K562 (cell line): ENCODE measurements around the gene PCSK5. TPM values are rescaled to one million over a fixed set of nuclear protein-coding genes. Genes with fewer than 3 reads are reported as not detected.

Experiments used
- ATAC-seq: fragments of 200-7000 bp; cut with Tn5 transposase; 3 replicates; pipeline ENCODE4 v1.9.1; 2020; ENCODE audit warnings: moderate library complexity
- BruUV-seq: library from RNA; stranded (reverse); fragments of 400-500 nt; replicated peaks from 2 replicates; lab custom pipeline; 2021; lab: Mats Ljungman, UMichigan
- CTCF ChIA-PET: fragments of 300-600 bp; formaldehyde crosslinking; extraction: SDS; loops from one replicate; lab custom pipeline; 2021; ENCODE audit warnings: low intra/inter-chr PET ratio; lab: Yijun Ruan, JAX
- POLR2A ChIA-PET: fragments of 300-600, 350-650 bp; sonication (Branson Sonifier 250); formaldehyde crosslinking; extraction: SDS; loops from one replicate; lab custom pipeline; 2021; ENCODE audit warnings: antibody characterized with exemption, inconsistent platforms; lab: Yijun Ruan, JAX
- DNase-seq, 4 experiments: peaks; one replicate each; pipeline versions ENCODE4 v3.0.0 to v3.0.0-alpha.2; 2011 to 2018; ENCODE audit warnings: low spot score in 3 of 4, mixed read lengths in 3 of 4; ENCODE audit errors: extremely low read depth in 1 of 4
- FAIRE-seq: peaks from 2 replicates; lab custom pipeline; 2011; peaks lifted over from hg19 to GRCh38; lab: Jason Lieb, UNC
- H2AFZ ChIP-seq: 2 replicates; pipeline ENCODE4 v1.6.0; 2011; ENCODE audit warnings: low read depth, low read length, control low read depth, inconsistent platforms
- H3K27ac ChIP-seq: fragments of 200-600 bp; 3 replicates; pipeline ENCODE4 v1.8.0; 2011; ENCODE audit warnings: low read depth, mild to moderate bottlenecking, control low read depth, inconsistent platforms, low read length, moderate library complexity, mixed read lengths; ENCODE audit errors: extremely low read depth
- H3K27me3 ChIP-seq, 2 experiments: fragments of 300-600 bp in 1 of 2; 2 replicates in 1 of 2; 3 replicates in 1 of 2; pipeline versions ENCODE4 v1.6.0 to v1.8.0; 2011; ENCODE audit warnings: inconsistent platforms in 2 of 2, low read length in 2 of 2, mild to moderate bottlenecking in 1 of 2, mixed read lengths in 1 of 2, moderate library complexity in 1 of 2; ENCODE audit not compliant: control insufficient read depth in 2 of 2, insufficient read depth in 2 of 2
- H3K36me3 ChIP-seq: fragments of 300-600 bp; 3 replicates; pipeline ENCODE4 v1.8.0; 2011; ENCODE audit warnings: mild to moderate bottlenecking, low read length, inconsistent platforms; ENCODE audit not compliant: control insufficient read depth, insufficient read depth
- H3K4me1 ChIP-seq, 2 experiments: fragments of 200-600 bp in 1 of 2; replicated peaks in 1 of 2; 2 replicates in 1 of 2; 3 replicates in 1 of 2; pipeline versions ENCODE4 v1.5.1 to v1.8.0; 2011; ENCODE audit warnings: inconsistent platforms in 2 of 2, low read length in 2 of 2, mild to moderate bottlenecking in 1 of 2, mixed read lengths in 1 of 2, moderate library complexity in 1 of 2; ENCODE audit not compliant: control insufficient read depth in 2 of 2, insufficient read depth in 2 of 2
- H3K4me2 ChIP-seq: 2 replicates; pipeline ENCODE4 v1.6.1; 2011; ENCODE audit warnings: low read length, control low read depth, inconsistent platforms, mixed read lengths; ENCODE audit not compliant: insufficient read depth
- H3K4me3 ChIP-seq: fragments of 200-600 bp; sonication (generic), shearing (Covaris generic); 2 replicates; pipeline ENCODE4 v1.5.1; 2016; ENCODE audit warnings: control low read depth, inconsistent platforms
- H3K79me2 ChIP-seq: fragments of 200-600 bp; 3 replicates; pipeline ENCODE4 v1.8.0; 2011; ENCODE audit warnings: low read length, inconsistent platforms; ENCODE audit not compliant: control insufficient read depth, insufficient read depth
- H3K9ac ChIP-seq, 2 experiments: 2 replicates each; pipeline versions ENCODE4 v1.6.0 to v1.6.1; 2011; ENCODE audit warnings: low read depth in 2 of 2, low read length in 2 of 2, control low read depth in 1 of 2, inconsistent platforms in 1 of 2, mild to moderate bottlenecking in 1 of 2, mixed read lengths in 1 of 2; ENCODE audit not compliant: insufficient read depth in 1 of 2
- H3K9me1 ChIP-seq: one replicate; pipeline ENCODE4 v1.6.0; 2011; ENCODE audit warnings: inconsistent platforms, mild to moderate bottlenecking, low read length, moderate library complexity; ENCODE audit not compliant: control insufficient read depth, insufficient read depth
- H3K9me3 ChIP-seq: replicated peaks from 2 replicates; pipeline ENCODE4 v1.5.1; 2011; ENCODE audit warnings: low read depth, low read length, inconsistent platforms; ENCODE audit not compliant: control insufficient read depth, insufficient read depth
- H4K20me1 ChIP-seq: replicated peaks from 2 replicates; pipeline ENCODE4 v1.6.1; 2011; ENCODE audit warnings: low read length, inconsistent platforms, mixed read lengths; ENCODE audit not compliant: control insufficient read depth, insufficient read depth
- BRD9 ChIP-seq: fragments of 450-650 bp; IDR thresholded peaks from 2 replicates; pipeline ENCODE4 v1.6.1; 2018; ENCODE audit warnings: low read depth; ENCODE audit not compliant: partially characterized antibody
- HDAC2 ChIP-seq: fragments of 450-650 bp; IDR thresholded peaks from 2 replicates; pipeline ENCODE4 v1.6.1; 2016; ENCODE audit warnings: mild to moderate bottlenecking
- HMBOX1 ChIP-seq: sonication (generic); IDR thresholded peaks from 2 replicates; pipeline ENCODE4 v1.6.1; 2016
- ID3 ChIP-seq, 2 experiments: fragments of 250-450 bp in 1 of 2; fragments of 450-650 bp in 1 of 2; sonication (Bioruptor Pico) in 1 of 2; IDR thresholded peaks; 2 replicates each; pipeline versions ENCODE4 v1.6.1 to v1.8.0; 2016 to 2021; ENCODE audit warnings: mild to moderate bottlenecking in 2 of 2, moderate library complexity in 2 of 2, missing compliant biosample characterization in 1 of 2, missing genetic modification characterization in 1 of 2
- MAFK ChIP-seq: IDR thresholded peaks from 2 replicates; pipeline ENCODE4 v1.6.1; 2011; ENCODE audit warnings: low read length, improper control_type of control experiment
- NCOR1 ChIP-seq: fragments of 450-650 bp; IDR thresholded peaks from 2 replicates; pipeline ENCODE4 v1.6.1; 2016; ENCODE audit warnings: mild to moderate bottlenecking, moderate library complexity
- NUFIP1 ChIP-seq: fragments of 450-650 bp; IDR thresholded peaks from 2 replicates; pipeline ENCODE4 v1.6.1; 2018; ENCODE audit not compliant: partially characterized antibody
- SMAD3 ChIP-seq: fragments of 450-650 bp; formaldehyde crosslinking; conservative IDR thresholded peaks from 2 replicates; pipeline ENCODE4 v1.4.0; 2020; ENCODE audit warnings: mild to moderate bottlenecking
- SMARCB1 ChIP-seq: IDR thresholded peaks from 2 replicates; pipeline ENCODE4 v1.6.1; 2011; ENCODE audit warnings: improper control_type of control experiment, low read depth; ENCODE audit not compliant: insufficient read length
- SMC3 ChIP-seq: conservative IDR thresholded peaks from 2 replicates; pipeline ENCODE4 v1.6.1; 2011; ENCODE audit warnings: low read depth, low read length, improper control_type of control experiment; ENCODE audit not compliant: insufficient read depth
- ZNF165 ChIP-seq: fragments of 250-450 bp; sonication (Bioruptor Pico); IDR thresholded peaks from 2 replicates; pipeline ENCODE4 v1.4.0; 2020; ENCODE audit warnings: borderline replicate concordance
- WGBS: fragments of 100-300 bp; shearing (Covaris generic); methylation state at CpG from one replicate; pipeline ENCODE4 v1.1.6; 2016; ENCODE audit warnings: low coverage, mixed read lengths; ENCODE audit not compliant: insufficient coverage; ENCODE audit errors: missing lambda C conversion rate; 5-methylcytosine and 5-hydroxymethylcytosine counted together
- in situ Hi-C: fragments of 300-500 bp; cut with MboI; formaldehyde crosslinking; loops from 4 replicates; pipeline ENCODE4 v1.15.0; 2018; ENCODE audit warnings: inconsistent platforms, mixed read lengths
- intact Hi-C: fragments of 100-400 bp; cut with micrococcal nuclease; formaldehyde crosslinking; loops from 2 replicates; pipeline ENCODE4 v1.14.2; 2022
- polyA plus RNA-seq, 8 experiments: library from polyadenylated mRNA; depleted of rRNA in 4 of 8; stranded (reverse) in 5 of 8; unstranded in 3 of 8; fragments of >200 nt; fragmentation: Nextera tagmentation in 2 of 8; fragmentation: Illumina TruSeq in 1 of 8; extraction: Ambion mirVana in 2 of 8; extraction: Trizol in 1 of 8; gene quantifications; 2 replicates each; pipeline versions ENCODE4 v1.2.1 to v1.2.3, GENCODE V29; 2011 to 2014; ENCODE audit warnings: inconsistent platforms in 1 of 8, missing spikeins in 1 of 8
- total RNA-seq, 7 experiments: library from RNA; depleted of rRNA in 6 of 7; stranded (reverse); fragments of >200 nt in 6 of 7; fragmentation: Illumina TruSeq in 2 of 7; extraction: Trizol in 2 of 7; gene quantifications; 2 replicates each; pipeline versions ENCODE4 v1.2.1 to v1.2.3, GENCODE V29; 2011 to 2021; ENCODE audit warnings: low replicate concordance in 1 of 7
- TF ChIP-seq, protein P1 (sequence below): fragments of 250-450 bp; sonication (Bioruptor Pico); IDR thresholded peaks from 2 replicates; pipeline ENCODE4 v1.4.0; 2020; ENCODE audit warnings: borderline replicate concordance

Gene PCSK5
- total and polyA plus RNA-seq, 9 of the 15 experiments (the other 6 are each of a cell fraction or from before 2014, with no cell fraction given) = not detected

GRCh38 chr9:75939536-75940111 is 49.2 kb downstream of the PCSK5 start (continued):
- TF ChIP-seq ID3 (CRISPR knock-in tag; IDR thresholded peaks at IDR 0.05) (no peak), ID3 (tag; IDR thresholded peaks at IDR 0.05) (no peak)
- TF ChIP-seq, all 486 proteins: peak for 0

DNA sequence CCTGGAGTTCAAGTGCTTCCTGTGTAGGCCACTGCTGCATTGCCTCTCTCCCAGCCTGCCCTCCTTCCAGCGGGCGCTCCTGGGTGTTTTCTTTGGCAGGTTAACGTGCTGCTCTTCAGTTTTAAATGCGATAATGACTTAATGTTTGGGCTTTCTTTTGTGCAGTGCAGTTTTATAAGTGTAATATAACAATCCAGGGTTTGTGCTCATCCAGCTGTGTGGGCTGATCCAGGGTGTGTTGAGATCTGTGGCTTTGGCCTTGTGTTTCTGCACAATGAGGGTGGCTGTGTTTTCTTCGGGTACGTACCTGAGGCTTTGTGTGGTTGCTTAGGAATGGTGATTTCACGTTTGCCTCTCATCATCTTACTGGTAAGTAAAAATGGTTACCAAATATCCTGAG is 50.6 kb downstream of the PCSK5 start:
- H3K27ac ChIP-seq = no peak overlapping the region
- in situ Hi-C loops = no loop called here
- 0% methylated on average over 7 of the region's 7 CpGs for WGBS
- no peak for DNase-seq
- CTCF ChIA-PET = no interaction called here
- H3K36me3 ChIP-seq = no peaks in the 10 kb centered on the region
- H3K4me1 ChIP-seq = no peaks in the 10 kb centered on the region
- H4K20me1 ChIP-seq = no peaks in the 10 kb centered on the region
- H3K4me3 ChIP-seq = no peak overlapping the region
- ATAC-seq = no peak
- intact Hi-C loops = no loop called here
- no peaks in the 10 kb centered on the region for H3K9me1 ChIP-seq
- H2AFZ ChIP-seq = no peak overlapping the region
- no TSS peak for BruUV-seq
- no peak overlapping the region for H3K4me2 ChIP-seq
- TF ChIP-seq SMAD3 (no peak), ZNF165 (CRISPR knock-in tag) (no peak), BRD9 (no peak), NCOR1 (no peak), HMBOX1 (no peak), NUFIP1 (no peak), HDAC2 (no peak), SMC3 (no peak), MAFK (no peak), SMARCB1 (no peak)
- TF ChIP-seq, protein P1, sequence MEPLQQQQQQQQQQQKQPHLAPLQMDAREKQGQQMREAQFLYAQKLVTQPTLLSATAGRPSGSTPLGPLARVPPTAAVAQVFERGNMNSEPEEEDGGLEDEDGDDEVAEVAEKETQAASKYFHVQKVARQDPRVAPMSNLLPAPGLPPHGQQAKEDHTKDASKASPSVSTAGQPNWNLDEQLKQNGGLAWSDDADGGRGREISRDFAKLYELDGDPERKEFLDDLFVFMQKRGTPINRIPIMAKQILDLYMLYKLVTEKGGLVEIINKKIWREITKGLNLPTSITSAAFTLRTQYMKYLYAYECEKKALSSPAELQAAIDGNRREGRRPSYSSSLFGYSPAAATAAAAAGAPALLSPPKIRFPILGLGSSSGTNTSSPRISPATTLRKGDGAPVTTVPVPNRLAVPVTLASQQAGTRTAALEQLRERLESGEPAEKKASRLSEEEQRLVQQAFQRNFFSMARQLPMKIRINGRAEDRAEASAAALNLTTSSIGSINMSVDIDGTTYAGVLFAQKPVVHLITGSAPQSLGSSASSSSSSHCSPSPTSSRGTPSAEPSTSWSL (CRISPR knock-in tag) = no peak
- H3K27me3 ChIP-seq = no peaks in the 10 kb centered on the region
- H3K9me3 ChIP-seq = no peaks in the 10 kb centered on the region
- POLR2A ChIA-PET = no interaction called here
- no peaks in the 10 kb centered on the region for H3K79me2 ChIP-seq
- no peak for FAIRE-seq
- H3K9ac ChIP-seq = no peak overlapping the region
